ENCODE results near the gene MTUS2.

MTUS2 gene

DNA sequence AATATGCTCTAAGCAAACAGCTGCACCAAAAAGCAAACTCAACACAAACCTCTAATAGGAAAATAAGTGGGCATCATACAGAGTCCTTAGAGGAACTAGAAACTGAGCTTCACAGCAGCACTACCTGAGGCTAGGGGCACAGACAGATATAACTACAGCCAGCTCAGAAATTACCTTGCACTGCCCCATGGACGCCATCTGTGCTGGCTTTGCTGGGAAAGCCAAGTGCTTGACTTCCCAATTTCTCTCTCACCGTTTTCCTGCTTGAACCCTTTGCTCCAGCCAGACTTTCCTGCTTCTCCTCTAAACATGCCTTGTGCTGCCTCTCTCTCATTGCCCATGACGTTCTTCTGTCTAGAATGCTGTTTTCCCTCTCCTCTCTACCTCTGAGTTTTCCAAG lies 29.3 kb downstream of the MTUS2 start:
- TF ChIP-seq, protein P1, sequence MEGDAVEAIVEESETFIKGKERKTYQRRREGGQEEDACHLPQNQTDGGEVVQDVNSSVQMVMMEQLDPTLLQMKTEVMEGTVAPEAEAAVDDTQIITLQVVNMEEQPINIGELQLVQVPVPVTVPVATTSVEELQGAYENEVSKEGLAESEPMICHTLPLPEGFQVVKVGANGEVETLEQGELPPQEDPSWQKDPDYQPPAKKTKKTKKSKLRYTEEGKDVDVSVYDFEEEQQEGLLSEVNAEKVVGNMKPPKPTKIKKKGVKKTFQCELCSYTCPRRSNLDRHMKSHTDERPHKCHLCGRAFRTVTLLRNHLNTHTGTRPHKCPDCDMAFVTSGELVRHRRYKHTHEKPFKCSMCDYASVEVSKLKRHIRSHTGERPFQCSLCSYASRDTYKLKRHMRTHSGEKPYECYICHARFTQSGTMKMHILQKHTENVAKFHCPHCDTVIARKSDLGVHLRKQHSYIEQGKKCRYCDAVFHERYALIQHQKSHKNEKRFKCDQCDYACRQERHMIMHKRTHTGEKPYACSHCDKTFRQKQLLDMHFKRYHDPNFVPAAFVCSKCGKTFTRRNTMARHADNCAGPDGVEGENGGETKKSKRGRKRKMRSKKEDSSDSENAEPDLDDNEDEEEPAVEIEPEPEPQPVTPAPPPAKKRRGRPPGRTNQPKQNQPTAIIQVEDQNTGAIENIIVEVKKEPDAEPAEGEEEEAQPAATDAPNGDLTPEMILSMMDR (IDR thresholded peaks at IDR 0.05; ENCODE audit: low read depth, low read length), result no peak
- TF ChIP-seq POLR2A (IDR thresholded peaks at IDR 0.05; ENCODE audit: extremely low read depth, insufficient read length), result no peak
- TF ChIP-seq MYC (IDR thresholded peaks at IDR 0.05; ENCODE audit: low read depth, low read length), result no peak
- TF ChIP-seq, protein P2, sequence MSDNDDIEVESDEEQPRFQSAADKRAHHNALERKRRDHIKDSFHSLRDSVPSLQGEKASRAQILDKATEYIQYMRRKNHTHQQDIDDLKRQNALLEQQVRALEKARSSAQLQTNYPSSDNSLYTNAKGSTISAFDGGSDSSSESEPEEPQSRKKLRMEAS (IDR thresholded peaks at IDR 0.05; ENCODE audit: low read depth, low read length), result no peak
- no peak for DNase-seq (ENCODE audit: low read depth)
- H3K4me3 ChIP-seq (ENCODE audit: low read depth, low read length), result no peak overlapping the region

DNA sequence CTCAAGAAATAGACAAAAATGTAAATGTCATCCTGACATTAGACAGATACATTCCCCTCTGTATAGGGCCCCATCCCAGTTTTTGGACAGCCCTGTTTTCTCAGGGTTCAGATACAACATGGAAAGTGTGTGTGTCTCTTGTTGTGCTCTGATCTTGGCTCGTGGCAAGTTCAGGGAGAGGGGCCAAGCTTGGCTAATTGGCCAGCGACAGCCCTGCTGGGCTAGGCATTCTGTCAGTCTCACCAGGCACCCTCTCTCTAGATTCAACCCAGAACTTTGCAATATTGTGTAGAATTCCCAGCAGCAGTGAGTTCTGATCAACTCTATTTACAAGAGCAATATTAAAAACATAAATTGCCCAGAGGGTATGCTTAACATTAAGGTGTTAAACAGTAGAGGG lies 30.1 kb downstream of the MTUS2 start:
- no peak overlapping the region for H3K4me3 ChIP-seq (ENCODE audit: low read depth, low read length)
- TF ChIP-seq POLR2A (IDR thresholded peaks at IDR 0.05; ENCODE audit: extremely low read depth, insufficient read length), result no peak
- TF ChIP-seq MYC (IDR thresholded peaks at IDR 0.05; ENCODE audit: low read depth, low read length), result no peak
- no peak for DNase-seq (ENCODE audit: low read depth)

DNA sequence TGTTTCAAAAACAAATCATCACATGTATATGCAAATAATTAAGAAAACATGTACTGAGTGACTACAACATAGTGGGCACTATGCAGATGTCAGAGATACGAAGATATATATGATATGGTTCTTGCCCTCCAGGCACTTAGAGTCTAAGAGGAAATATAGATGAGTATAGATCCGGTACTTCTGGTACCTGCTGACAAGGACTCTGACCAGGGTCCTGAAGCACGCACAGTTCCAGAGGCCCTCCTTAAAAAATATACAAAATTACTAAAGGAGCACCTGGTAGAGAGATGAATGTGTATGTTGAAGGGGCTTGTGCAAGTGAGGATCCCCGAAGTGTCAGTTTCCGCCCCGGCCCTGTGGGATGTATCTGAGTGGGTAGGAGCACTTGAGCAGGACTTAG lies 31.3 kb downstream of the MTUS2 start:
- TF ChIP-seq MYC (IDR thresholded peaks at IDR 0.05; ENCODE audit: low read depth, low read length) (no peak), POLR2A (IDR thresholded peaks at IDR 0.05; ENCODE audit: extremely low read depth, insufficient read length) (no peak)
- TF ChIP-seq, protein P1 (IDR thresholded peaks at IDR 0.05; ENCODE audit: low read depth, low read length), result no peak
- TF ChIP-seq, protein P2 (IDR thresholded peaks at IDR 0.05; ENCODE audit: low read depth, low read length), result no peak
- no peak for DNase-seq (ENCODE audit: low read depth)
- no peak overlapping the region for H3K4me3 ChIP-seq (ENCODE audit: low read depth, low read length)

DNA sequence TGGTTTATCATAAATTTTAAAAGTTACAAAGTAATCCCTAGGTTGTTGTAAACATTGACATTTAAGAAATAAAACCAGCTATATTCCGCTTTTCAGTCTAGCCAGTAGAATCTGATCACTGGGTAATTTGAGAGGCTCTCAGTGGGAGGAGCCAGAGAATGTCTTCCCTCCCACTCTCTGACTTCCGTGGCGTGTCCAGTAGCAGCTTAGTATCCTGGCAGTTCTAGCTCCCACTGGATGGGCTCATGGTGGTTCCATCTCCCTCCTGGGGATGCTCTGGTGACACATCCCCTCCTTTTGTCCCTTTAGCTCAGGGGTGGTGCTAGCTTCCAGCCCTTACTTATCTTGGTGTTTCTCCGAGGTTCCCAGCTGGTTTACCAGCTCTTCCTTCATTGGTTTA lies 34.5 kb downstream of the MTUS2 start:
- no peak overlapping the region for H3K4me3 ChIP-seq (ENCODE audit: low read depth, low read length)
- DNase-seq (ENCODE audit: low read depth), result no peak
- TF ChIP-seq, protein P2 (IDR thresholded peaks at IDR 0.05; ENCODE audit: low read depth, low read length), result no peak
- no peak for TF ChIP-seq POLR2A (IDR thresholded peaks at IDR 0.05; ENCODE audit: extremely low read depth, insufficient read length)

DNA sequence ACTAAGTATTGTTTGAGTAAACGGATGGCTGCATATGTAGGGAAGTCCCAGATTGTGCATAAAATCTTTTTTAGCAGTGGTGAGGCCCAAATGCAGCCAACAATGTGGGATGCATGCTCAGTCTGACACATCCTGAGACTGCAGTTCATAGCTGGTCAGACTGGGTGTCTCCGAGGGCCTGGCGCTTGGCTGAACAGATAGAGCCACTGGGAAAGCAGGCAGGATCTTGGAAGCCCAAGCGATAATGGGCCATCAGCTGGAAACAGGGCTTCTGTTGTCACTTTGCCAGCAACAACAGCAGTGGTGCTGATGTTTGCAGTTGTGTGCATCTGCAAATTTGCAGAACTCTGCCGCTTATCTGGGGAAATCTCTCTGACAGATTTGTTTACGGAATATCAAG lies 36.1 kb downstream of the MTUS2 start:
- no peak for DNase-seq (ENCODE audit: low read depth)
- no peak overlapping the region for H3K4me3 ChIP-seq (ENCODE audit: low read depth, low read length)
- TF ChIP-seq, protein P2 (IDR thresholded peaks at IDR 0.05; ENCODE audit: low read depth, low read length), result no peak
- TF ChIP-seq, protein P1 (IDR thresholded peaks at IDR 0.05; ENCODE audit: low read depth, low read length), result no peak
- TF ChIP-seq POLR2A (IDR thresholded peaks at IDR 0.05; ENCODE audit: extremely low read depth, insufficient read length) (no peak), MYC (IDR thresholded peaks at IDR 0.05; ENCODE audit: low read depth, low read length) (no peak)

DNA sequence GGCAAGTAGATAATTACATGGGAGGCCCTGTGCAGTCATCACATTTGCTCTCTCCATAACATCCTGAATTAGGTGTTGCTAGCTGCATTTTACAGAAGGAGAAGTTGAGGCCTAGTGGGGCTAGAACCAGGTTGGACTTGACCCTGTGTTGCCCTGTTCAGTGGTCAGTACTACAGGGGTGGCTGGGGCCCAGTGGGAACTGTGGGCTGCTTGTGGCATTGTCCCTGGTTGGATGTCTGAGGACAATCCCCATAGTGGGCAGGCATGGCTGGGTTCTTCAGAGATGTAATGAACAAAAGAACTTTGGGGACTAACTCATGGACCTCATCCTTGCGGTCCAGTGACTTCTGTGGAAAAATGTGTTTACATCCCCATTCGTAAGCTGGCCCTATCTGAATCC lies 38.9 kb downstream of the MTUS2 start:
- no peak for DNase-seq (ENCODE audit: low read depth)
- TF ChIP-seq, protein P2 (IDR thresholded peaks at IDR 0.05; ENCODE audit: low read depth, low read length), result no peak
- TF ChIP-seq MYC (IDR thresholded peaks at IDR 0.05; ENCODE audit: low read depth, low read length), result no peak
- H3K4me3 ChIP-seq (ENCODE audit: low read depth, low read length), result no peak overlapping the region

DNA sequence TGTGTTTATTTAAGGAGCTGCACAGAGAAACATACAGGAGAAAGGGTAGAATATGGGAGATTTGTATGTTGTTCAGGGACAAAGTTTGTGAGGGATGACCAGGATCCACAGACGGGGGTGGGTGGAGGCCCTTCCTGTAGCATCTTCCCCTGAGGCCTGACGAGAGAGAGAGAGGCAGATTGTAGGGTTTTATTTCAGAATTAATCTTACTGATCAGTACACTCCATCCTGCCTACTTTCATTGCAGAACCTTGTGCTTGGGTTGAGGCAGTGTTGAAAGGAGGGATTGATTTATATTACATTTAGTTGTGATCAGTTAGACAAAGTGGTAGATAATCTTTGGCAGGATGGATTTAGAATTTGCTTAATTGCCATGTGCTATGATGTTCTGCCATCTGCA lies 39.6 kb downstream of the MTUS2 start:
- no peak overlapping the region for H3K4me3 ChIP-seq (ENCODE audit: low read depth, low read length)
- DNase-seq (ENCODE audit: low read depth), result no peak
- TF ChIP-seq, protein P2 (IDR thresholded peaks at IDR 0.05; ENCODE audit: low read depth, low read length), result no peak
- TF ChIP-seq, protein P1 (IDR thresholded peaks at IDR 0.05; ENCODE audit: low read depth, low read length), result no peak
- TF ChIP-seq MYC (IDR thresholded peaks at IDR 0.05; ENCODE audit: low read depth, low read length), result no peak
- no peak for TF ChIP-seq POLR2A (IDR thresholded peaks at IDR 0.05; ENCODE audit: extremely low read depth, insufficient read length)
